Measurements from ENCODE around the gene TUBA8. TPM values are rescaled to one million over a fixed set of nuclear protein-coding genes. Genes with fewer than 3 reads are reported as not detected.
"Not testable (repeated sequence)": the region's sequence is repeated elsewhere in the genome, so short reads cannot be mapped to it uniquely, and the experiment has no call there.

TUBA8 gene
- total RNA-seq, 1 donor from 2014 or later, result 0.35 TPM

DNA sequence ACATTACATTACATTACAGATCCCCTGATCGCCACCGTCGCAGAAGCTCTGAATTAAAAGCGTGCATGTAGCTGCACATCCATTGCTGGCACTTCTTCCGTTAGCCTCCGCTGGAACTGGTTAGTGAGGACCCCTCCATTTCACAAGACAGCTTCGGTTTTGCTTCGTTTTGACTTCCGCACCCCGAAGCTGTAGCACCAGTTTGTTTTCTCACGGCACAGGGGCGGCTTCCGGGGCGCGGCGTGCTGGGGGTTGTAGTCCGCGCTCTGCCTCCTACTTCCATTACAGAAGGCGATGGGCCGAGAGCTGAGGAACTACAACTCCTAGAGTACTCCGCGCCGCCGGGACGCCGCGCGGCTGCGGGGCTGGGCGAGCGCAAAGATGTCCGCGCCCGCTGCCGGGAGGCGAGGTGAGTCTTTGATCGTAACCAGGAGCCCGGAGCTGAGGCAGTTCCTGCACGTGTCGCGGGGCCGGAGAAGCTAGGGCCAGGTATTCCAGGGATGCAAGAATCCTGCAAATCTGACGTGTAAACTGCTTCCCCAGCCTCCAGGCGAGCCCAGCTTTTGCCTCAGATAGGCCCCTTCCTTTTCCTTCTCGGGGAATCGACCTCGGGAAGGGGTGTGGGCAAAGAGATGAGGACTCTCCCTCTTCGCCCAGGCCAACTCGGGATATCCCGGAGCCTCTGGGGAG lies 32.8 kb upstream of the TUBA8 start, which contains the start of gene PEX26:
PEX26 (plus strand) TSS at position 352 of the 690 bp plus-strand sequence. CDS start 387 bp downstream, outside the sequence.
- peak; percentile 87 for DNase-seq (ENCODE audit: low read depth)

DNA sequence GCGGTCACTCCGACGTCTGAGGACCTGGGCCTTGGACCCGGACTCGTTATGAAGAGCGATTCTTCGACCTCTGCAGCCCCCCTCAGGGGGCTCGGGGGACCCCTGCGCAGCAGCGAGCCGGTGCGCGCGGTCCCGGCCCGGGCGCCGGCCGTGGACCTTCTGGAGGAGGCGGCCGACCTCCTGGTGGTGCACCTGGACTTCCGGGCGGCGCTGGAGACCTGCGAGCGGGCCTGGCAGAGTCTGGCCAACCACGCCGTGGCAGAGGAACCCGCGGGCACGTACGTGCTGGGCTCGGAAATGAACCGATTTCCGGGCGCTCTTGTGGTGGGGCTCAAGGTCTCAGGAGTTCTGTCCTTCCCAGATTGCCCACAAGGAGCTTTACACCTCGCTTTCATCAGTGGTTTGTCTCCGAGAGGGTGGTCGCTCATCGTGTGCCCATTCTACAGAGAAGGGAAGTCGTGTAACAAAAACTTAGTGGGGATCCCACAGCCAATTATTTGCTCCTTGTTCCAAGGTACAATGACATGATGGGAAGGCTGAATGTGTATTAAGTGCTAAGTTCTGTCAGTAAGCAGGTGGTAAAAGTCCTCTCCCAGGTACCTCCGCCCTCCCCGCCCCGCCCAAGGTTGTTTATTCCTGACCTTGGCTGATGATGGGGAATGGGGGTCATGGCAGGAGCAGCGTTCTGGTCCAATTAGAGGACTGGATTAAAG lies 32.1 kb upstream of the TUBA8 start:
- DNase-seq (ENCODE audit: low read depth), result no peak

DNA sequence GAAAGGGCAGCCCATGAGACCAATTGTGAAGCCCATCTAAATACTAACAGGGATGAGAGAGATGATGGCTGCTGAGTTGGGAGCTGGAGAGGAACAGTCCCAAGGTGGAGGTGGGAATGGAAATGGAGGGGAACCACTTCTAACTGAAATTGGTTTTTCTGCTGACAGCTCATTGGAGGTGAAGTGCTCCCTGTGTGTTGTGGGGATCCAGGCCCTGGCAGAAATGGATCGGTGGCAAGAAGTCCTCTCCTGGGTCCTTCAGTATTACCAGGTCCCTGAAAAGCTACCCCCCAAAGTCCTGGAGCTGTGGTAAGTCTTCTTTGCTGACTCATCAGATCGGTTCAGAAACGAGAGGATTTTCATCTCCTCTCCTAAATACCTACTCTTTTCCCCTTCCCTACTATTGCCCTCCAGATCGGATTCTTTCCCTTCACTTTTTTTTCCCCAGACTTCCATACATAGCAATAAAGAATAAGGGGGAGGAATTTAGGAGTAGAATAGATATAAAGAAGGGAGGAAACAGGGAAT lies 30.8 kb upstream of the TUBA8 start:
- no peak for DNase-seq (ENCODE audit: low read depth)

DNA sequence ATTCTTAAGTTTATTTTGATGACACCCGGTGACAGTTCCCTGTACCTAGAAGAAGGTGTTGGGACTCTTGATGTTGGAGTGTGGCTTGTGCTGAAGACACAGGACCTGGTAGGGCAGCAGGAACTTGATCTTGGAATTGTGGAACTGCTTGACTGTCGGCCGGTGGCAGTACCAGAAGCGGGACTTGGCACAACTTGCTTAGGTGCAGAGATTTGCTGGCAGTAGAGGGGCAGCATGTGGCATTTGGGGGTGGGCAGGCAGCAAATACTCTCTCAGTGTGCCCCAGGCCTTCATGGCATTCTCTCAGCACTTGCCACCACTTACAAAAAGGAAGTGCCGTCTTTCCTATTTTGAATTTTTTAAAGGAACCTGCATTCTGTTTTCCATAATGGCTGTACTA lies 29.2 kb upstream of the TUBA8 start:
- DNase-seq (ENCODE audit: low read depth), result no peak

DNA sequence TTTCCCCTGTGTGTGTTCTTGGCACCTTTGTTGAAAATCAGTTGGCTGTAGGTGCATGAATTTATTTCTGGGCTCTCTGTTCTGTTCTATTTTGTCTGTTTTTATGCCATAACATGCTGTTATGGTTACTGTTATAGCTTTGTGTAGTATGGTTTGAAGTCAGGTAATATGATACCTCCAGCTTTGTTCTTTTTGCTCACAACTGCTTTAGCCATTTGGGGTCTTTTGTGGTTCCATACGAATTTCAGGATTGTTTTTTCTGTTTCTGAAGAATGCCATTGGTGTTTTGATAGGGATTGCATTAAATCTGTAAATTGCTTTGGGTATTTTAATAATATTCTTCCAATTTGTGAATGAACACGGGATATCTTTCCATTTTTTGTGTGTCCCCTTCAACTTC lies 28.1 kb upstream of the TUBA8 start:
- DNase-seq (ENCODE audit: low read depth), result no peak

DNA sequence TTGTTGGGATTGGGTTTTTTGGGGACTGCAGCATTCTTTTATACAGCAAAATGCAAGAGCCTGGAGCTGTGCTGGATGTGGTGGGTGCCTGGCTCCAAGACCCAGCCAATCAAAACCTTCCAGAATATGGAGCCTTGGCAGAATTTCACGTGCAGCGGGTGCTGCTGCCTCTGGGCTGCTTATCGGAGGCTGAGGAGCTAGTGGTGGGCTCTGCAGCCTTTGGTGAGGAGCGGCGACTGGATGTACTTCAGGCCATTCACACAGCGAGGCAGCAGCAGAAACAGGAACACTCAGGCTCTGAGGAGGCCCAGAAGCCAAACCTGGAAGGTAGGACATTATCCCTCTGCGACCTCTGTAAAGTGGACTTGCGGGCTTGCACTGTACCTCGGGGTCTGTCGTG lies 27.2 kb upstream of the TUBA8 start:
- no peak for DNase-seq (ENCODE audit: low read depth)

DNA sequence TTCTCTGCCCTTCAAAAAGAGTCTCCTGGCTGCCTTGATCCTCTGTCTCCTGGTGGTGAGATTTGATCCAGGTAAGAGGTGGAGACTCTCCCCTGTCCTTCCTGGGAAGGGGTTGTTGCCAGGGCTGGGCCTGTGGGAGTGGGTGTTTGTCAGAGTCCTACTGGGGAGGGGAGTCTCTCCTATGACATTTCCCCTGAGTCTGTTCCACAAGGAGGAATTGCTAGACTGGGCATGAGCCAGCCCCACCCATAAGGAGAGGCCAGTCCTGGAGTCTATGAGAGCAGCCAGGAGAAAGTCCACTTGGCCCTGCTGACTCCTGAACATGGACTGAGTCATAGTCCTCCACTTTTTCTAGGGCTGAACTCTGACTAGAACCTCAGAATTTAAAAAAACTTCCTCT lies 25.4 kb upstream of the TUBA8 start:
- DNase-seq (ENCODE audit: low read depth), result peak; percentile 68

DNA sequence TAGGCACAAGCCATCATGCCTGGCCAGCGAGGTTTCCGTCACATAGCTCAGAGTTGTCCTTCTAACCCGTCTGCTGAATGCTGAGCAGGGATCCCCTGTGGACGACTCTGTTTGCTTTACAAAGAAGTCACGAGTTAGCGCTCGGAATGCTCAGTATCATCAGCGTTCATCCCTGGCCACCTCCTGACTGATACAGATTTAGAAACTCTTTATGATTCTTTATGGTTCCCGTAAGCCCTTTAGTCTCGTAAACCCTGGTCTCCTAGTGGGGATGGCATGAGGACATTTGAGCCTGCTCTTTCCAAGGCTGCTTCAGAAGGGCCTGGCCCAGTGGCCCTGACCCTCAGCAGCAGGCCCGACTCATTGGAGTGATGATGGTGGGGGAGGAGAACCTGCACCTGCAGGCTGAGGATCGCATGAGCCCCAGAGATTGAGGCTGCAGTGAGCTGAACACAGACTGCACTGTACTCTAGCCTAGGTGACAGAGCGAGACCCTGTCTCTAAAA lies 23.2 kb upstream of the TUBA8 start:
- no peak for DNase-seq (ENCODE audit: low read depth)

DNA sequence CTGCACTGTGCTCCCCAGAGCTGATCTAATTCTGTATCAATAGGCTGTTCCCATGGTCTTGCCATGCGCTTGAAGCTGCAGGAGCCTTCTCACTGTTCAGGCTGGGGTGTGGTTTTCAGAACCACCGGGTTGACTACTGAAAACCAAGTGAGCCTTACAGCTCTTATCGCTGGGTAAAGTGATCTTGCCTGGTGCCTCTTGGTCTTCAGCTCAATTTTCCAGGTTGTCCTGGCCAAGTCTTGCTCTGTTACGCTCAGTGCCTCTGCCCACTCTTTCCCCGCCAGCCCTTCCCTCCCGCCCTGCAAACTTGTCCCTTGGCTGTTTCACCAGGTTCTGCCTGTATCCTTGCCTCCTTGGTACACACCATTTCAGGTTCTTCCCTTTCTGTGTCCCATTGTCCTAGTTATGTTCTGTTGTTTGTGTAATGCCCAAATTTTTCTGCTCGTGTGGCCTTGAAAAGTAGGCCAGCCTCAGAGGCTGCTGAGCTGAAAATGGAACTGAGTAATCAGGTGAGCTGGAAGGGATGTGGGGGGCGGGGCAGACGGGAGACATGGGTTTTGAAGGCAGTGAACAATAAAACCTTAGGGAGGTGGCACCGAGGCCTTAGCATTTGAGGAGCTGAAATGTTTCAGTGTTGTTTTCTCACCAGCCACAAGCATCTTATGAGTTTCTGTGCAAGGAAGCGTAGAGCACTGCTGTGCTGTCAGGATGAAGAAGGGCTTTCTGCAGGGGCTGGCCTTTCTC lies 21.6 kb upstream of the TUBA8 start:
- DNase-seq (ENCODE audit: low read depth), result peak; percentile 78

DNA sequence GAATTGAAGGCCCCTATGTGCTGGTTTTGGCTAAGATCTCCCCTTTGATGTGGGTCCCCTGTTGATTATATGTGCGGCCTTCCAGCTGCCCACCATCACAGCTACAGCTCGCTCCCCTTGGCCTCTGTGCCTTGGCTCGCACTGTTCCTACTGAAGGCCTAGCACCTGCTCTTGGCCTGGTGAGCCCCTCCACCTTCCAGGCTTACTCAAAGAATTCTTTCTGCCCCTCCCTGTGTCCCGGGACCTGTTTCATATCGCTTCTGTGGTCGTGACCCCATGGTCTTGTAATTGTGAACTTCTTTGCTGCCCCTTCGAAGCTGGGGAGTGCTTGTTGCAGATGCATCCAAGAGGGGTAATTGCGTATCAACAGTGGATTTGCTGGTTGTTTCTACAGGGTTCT lies 20.3 kb upstream of the TUBA8 start:
- DNase-seq (ENCODE audit: low read depth), result no peak

DNA sequence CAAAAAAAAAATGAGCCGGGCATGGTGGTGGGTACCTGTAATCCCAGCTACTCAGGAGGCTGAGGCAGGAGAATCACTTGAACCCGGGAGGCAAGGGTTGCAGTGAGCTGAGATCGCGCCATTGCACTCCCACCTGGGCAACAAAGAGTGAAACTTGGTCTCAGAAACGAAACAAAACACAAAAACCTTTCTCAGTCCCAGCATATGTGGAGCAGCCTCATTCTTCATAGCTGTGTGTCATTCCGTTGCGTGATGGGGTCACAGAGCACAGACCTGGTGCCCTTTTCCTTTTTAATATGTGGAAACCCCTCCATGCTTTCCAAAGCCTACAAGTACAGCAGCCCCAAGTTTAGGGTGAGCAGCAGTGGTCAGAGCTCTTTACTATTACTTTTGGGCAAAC lies 19.1 kb upstream of the TUBA8 start:
- no peak for DNase-seq (ENCODE audit: low read depth)

DNA sequence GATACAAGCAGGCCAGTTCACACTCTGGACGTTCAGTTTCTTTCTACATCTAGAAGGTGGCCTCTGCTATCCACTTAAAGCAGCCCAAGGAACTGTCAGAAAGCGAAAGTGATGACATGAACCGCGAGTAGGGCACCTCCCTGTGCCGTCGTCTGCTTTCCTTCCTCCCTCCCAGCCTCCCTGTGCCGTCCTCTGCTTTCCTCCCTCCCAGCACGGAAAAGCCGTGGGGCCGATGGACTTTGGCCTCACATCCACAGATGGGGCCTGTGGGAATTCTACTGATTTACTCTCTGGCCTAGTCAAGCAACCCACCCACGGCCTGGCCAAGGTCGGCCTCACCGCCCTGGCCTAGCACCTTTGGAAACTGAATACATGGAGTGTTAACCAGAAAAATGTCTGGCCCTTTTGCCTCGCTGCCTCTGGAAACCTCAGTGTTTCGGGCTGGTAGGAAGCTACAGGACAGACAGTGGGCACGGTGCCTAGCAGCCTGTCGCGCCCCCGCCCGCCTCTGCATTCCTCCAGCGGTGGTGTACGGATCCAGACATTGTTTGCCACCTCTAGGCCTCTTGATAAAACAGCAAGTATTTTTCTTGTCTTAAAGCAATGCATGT lies 18.6 kb upstream of the TUBA8 start:
- peak; percentile 86 for DNase-seq (ENCODE audit: low read depth)

DNA sequence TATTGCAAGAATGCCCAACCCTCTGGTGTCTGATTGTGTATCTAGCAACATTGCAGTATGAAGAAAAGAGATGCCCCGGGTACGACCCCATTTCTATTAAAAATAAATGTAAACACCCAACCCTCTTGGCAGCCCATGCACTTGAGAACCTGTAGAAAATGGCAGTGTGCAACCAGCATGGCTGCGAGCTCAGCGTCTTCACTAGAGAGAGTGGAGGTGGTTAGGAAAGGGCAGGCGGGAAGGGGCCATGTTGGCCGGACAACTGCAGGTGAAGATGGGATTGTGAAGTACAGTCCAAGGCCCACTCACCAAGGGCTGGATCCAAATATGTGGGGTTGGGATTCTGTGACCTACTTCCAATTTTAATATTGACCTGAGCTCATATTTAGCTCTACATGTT lies 16.9 kb upstream of the TUBA8 start:
- DNase-seq (ENCODE audit: low read depth), result no peak

DNA sequence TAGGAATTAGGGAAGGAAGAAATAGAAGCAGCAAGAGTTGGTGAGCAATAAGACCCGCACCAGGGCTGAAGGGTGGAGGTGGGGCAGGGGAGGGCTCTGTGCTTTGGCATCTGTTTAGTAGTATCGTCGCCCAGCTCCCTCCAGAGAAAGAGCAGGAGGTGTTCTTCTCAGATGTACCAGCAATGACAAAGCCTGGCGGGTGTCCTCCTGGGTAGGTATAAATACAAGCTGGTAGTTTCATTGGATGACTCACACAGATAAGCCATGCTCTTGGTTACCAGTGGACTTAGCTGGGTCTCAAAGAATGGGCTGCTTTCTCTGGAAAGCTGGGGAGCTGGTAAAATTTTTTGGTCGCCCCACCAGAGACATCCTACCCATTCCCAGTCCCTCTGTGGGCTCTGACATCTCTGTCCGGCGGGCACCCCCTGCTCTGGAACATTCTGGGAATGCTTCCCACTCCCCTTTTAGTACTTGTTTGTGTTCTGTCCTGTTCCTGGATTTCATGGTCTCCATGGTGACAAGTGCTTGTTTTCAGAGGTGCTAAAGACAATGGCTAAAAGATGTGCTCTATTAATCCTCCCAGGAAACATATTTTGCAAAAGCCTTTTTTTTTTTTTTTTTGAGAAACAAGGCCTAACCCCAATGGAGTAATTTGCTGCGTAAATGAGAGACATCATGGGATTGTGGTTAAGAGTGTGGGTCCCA lies 15.4 kb upstream of the TUBA8 start:
- peak; percentile 69 for DNase-seq (ENCODE audit: low read depth)

DNA sequence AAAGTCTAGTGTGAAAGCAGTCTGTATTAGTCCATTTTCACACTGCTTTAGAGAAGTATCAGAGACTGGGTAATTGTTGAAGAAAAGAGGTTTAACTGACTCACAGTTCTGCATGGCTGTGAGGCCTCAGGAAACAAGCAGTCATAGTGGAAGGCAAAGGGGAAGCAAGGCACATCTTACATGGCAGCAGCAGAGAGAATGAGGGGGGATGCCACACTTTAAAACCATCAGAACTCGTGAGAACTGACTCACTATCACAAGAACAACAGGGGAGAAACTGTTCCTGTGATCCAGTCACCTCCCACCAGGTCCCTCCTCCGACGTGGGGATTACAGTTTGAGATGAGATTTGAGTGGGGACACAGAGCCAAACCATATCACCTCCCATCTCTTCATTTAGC lies 13.8 kb upstream of the TUBA8 start:
- no peak for DNase-seq (ENCODE audit: low read depth)

DNA sequence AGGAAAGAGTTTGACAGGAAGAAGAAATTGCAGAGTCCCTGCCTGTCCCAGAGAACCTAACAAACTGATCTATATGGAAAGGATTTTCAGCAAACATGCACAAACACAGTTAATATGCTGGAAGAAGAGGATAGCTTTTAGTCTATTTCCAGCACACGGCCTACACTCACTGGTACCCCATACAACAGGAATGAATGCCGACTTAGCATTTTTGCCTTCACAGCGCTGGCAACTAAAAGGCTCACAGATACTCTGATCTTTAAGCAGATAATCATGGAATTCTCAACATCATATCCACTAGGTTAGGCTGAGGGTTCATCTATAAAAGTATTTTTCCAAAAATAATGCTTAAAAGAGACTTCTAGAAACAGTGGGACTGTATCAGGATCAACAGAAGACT lies 9.8 kb upstream of the TUBA8 start:
- no peak for DNase-seq (ENCODE audit: low read depth)

DNA sequence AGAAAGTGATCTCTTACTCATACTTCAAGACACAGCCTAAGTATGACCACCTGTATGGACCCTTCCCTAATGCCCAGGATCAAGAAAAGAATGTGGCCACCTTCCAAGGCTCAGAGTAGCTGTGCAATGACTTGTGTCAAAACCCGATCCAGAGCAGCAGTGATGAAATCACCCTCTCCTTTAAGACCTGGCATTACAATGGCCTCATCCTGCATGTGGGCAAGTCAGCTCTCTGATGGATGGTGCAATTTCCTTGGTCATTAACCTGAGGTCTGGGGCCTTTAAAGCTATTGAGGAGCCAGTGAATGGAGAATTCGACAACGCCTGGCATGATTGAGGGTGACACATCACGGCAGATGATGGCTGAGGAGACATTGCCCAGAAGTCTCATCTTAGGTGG lies 9.1 kb upstream of the TUBA8 start:
- DNase-seq (ENCODE audit: low read depth), result peak; percentile 91

DNA sequence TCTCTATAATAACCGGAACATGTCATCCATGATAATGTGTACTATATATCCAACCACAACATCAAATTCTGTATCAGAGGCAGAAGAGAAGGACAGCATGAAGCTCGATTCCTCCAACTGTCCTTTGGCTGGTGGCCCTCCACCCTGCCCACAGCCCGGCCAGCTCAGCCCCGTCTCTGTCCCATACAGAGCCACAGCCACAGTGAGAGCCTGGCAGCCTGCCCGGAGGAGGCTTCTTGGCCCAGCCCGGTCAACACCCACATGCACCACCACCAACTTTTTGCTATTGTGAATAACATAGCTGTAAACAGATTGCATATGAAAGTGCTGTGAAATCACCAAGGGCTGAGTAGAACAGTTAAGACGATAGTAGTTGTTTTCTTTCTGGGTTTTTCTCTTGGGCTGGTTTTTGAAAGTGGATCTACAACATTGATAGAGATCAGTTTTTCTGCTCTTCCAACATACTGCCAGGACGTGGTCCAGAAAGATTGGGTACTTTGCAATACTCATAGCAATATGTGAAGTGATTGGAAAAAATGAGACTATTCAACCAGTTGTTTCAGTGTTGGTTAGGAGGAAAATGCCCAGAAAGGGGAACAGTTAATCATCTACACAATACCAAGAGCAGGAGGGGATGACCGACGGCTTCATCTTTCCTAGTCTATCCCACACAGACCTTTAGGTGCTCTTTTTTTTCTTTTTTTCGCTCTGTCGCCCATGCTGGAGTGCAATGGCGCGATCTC lies 6.9 kb upstream of the TUBA8 start:
- DNase-seq (ENCODE audit: low read depth), result peak; percentile 82

DNA sequence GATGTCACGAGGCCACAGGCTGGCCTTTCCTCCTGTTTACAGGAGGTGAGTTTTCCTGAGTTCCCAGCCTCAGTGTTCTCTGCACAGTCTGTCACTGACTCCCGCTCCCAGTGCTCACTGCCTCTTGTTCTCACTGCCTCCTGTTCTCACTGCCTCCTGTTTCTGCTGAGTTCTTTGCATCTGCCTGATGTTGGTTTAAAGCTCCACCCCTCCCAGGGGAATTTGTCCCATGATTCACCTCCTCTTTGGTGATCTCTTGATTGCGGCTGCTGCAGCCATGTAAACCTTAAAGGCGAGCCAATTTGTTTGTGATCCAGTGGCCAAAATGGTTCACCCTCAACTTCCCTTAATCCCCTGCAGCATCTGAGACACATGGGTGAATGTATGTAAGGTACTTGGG lies 6.0 kb upstream of the TUBA8 start:
- DNase-seq (ENCODE audit: low read depth), result no peak

DNA sequence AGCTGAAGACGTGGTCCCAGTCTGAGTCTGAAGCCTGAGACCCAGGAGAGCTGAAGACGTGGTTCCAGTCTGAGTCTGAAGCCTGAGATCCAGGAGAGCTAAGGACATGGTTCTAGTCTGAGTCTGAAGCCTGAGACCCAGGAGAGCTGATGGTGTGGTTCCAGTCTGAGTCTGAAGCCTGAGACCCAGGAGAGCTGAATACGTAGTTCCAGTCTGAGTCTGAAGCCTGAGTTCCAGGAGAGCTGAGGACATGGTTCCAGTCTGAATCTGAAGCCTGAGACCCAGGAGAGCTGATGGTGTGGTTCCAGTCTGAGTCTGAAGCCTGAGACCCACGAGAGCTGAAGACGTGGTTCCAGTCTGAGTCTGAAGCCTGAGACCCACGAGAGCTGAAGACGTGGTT lies 4.6 kb upstream of the TUBA8 start:
- not testable (repeated sequence) for DNase-seq (ENCODE audit: low read depth)
